Measurements from ENCODE around the gene EYS. TPM values are rescaled to one million over a fixed set of nuclear protein-coding genes. Genes with fewer than 3 reads are reported as not detected.
"Not testable (repeated sequence)": the region's sequence is repeated elsewhere in the genome, so short reads cannot be mapped to it uniquely, and the experiment has no call there.

The EYS gene
- total RNA-seq, 4 donors from 2014 or later: 0.15 TPM; not detected in 3

DNA sequence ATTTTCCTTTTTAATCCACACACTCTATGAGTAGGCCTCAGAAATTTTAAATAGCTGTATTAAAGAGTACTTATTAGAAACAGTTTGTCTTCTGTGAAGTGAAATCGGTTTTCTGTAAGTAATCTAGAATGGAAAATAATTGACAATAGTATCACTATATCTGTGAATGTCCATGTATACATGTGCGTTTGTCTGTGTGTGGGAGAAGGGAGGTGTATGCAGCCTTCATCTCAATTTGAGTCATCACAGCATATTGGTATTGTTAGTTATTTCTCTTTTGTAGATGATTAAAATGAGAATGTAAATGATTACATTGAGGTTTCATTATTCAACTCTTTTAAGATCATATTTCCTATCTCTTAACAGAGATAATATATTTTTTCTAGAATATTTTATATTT, 206.0 kb downstream of the EYS start:
- no peak for ATAC-seq
- Histone ChIP-seq H3K36me3 (no peaks in the 10 kb centered on the region), H3K9me3 (no peaks in the 10 kb centered on the region), H3K4me1 (no peaks in the 10 kb centered on the region), H3K27me3 (no peaks in the 10 kb centered on the region), H3K4me3 (no peak overlapping the region), H3K27ac (no peak overlapping the region)
- no peak for TF ChIP-seq POLR2A (IDR thresholded peaks at IDR 0.05)
- no peak for TF ChIP-seq POLR2AphosphoS5 (IDR thresholded peaks at IDR 0.05)
- TF ChIP-seq, protein P1, sequence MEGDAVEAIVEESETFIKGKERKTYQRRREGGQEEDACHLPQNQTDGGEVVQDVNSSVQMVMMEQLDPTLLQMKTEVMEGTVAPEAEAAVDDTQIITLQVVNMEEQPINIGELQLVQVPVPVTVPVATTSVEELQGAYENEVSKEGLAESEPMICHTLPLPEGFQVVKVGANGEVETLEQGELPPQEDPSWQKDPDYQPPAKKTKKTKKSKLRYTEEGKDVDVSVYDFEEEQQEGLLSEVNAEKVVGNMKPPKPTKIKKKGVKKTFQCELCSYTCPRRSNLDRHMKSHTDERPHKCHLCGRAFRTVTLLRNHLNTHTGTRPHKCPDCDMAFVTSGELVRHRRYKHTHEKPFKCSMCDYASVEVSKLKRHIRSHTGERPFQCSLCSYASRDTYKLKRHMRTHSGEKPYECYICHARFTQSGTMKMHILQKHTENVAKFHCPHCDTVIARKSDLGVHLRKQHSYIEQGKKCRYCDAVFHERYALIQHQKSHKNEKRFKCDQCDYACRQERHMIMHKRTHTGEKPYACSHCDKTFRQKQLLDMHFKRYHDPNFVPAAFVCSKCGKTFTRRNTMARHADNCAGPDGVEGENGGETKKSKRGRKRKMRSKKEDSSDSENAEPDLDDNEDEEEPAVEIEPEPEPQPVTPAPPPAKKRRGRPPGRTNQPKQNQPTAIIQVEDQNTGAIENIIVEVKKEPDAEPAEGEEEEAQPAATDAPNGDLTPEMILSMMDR (IDR thresholded peaks at IDR 0.05): no peak
- no peak for TF ChIP-seq EP300 (IDR thresholded peaks at IDR 0.05)
- WGBS, 2 donors (ENCODE audit: low coverage in 1 of 2): 59 to 80% methylated on average over 2 of the region's 2 CpGs

DNA sequence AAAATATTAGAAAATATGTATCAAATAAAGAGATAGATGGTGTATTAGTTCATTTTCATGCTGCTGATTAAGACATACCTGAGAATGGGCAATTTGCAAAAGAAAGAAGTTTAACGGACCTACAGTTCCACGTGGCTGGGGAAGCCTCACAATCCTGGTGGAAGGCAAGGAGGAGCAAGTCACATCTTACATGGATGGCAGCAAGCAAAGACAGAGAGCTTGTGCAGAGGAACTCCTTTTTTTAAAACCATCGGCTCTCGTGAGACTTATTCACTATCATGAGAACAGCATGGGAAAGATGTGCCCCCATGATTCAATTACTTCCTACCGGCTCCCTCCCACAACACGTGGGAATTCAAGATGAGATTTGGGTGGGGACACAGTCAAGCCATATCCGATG, 223.4 kb downstream of the EYS start:
- 88 to 92% methylated on average over 6 to 7 of the region's 7 CpGs for WGBS, 2 donors (ENCODE audit: low coverage in 1 of 2)
- not testable (repeated sequence) for H3K4me1 ChIP-seq, H3K4me3 ChIP-seq, H3K36me3 ChIP-seq, H3K27me3 ChIP-seq, H3K27ac ChIP-seq, ATAC-seq, H3K9me3 ChIP-seq

DNA sequence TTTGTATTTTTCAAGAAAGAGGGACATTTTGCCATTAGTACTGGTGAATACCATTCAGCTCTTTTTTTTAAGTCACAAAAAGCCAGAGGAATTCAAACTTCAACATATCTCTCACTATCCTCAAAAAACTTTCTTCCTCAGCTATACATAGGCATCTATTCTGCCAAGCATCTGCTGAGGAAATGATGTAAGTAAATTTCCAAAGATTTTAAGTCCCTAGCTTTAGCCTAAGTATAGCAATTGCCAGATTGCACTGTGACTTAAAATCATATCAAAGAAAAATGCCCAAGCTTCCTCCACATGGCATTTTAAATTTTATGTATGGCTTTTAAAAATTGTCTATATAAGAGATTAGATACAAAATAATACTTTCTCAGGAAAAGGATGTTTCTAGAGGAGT, 237.4 kb downstream of the EYS start:
- H3K27ac ChIP-seq: no peak overlapping the region
- H3K27me3 ChIP-seq: no peaks in the 10 kb centered on the region
- no peak for ATAC-seq
- TF ChIP-seq EP300 (IDR thresholded peaks at IDR 0.05) (no peak), POLR2AphosphoS5 (IDR thresholded peaks at IDR 0.05) (no peak), POLR2A (IDR thresholded peaks at IDR 0.05) (no peak)
- TF ChIP-seq, protein P1 (IDR thresholded peaks at IDR 0.05): no peak
- no peaks in the 10 kb centered on the region for H3K9me3 ChIP-seq
- no peaks in the 10 kb centered on the region for H3K4me1 ChIP-seq
- no peaks in the 10 kb centered on the region for H3K36me3 ChIP-seq
- H3K4me3 ChIP-seq: no peak overlapping the region

DNA sequence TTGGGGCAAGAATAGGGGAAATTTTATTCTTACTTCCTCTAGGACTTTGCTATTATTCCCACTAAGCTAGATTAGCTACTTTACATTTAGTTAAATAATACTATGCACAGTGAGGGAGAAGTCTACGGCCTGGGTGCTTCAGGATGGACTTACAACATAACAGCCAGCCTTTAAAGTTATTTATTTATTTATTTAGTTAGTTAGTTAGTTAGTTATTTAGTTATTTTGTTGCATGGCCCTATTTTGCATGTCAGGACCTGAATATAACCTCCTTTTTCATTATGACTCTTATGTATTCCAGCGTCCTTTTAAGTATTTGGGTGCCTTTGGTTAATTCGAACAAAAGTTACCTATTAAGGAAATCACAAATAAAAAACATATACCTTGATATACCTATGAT, 238.7 kb downstream of the EYS start:
- TF ChIP-seq EP300 (IDR thresholded peaks at IDR 0.05) (no peak), POLR2A (IDR thresholded peaks at IDR 0.05) (no peak), POLR2AphosphoS5 (IDR thresholded peaks at IDR 0.05) (no peak)
- ATAC-seq: no peak
- 80% methylated on average over 2 to 3 of the region's 3 CpGs for WGBS, 2 donors (ENCODE audit: low coverage in 1 of 2)
- no peaks in the 10 kb centered on the region for H3K36me3 ChIP-seq
- no peak overlapping the region for H3K4me3 ChIP-seq
- H3K4me1 ChIP-seq: no peaks in the 10 kb centered on the region
- no peaks in the 10 kb centered on the region for H3K27me3 ChIP-seq
- no peaks in the 10 kb centered on the region for H3K9me3 ChIP-seq
- H3K27ac ChIP-seq: no peak overlapping the region

GRCh38 chr6:65461121-65461520, 245.9 kb downstream of the EYS start:
- no peak for TF ChIP-seq POLR2AphosphoS5 (IDR thresholded peaks at IDR 0.05)
- TF ChIP-seq POLR2A (IDR thresholded peaks at IDR 0.05): no peak
- no peak for TF ChIP-seq EP300 (IDR thresholded peaks at IDR 0.05)
- WGBS, 2 donors (ENCODE audit: low coverage in 1 of 2): 61 to 68% methylated on average over 3 of the region's 3 CpGs
- Histone ChIP-seq H3K4me3 (no peak overlapping the region), H3K9me3 (no peaks in the 10 kb centered on the region), H3K36me3 (no peaks in the 10 kb centered on the region), H3K27me3 (no peaks in the 10 kb centered on the region), H3K4me1 (no peaks in the 10 kb centered on the region), H3K27ac (no peak overlapping the region)
- ATAC-seq: no peak

GRCh38 chr6:65452333-65452732, 254.7 kb downstream of the EYS start:
- no peaks in the 10 kb centered on the region for H3K36me3 ChIP-seq

More at GRCh38 chr6:65452333-65452732, 254.7 kb downstream of the EYS start:
- Histone ChIP-seq H3K4me1 (no peaks in the 10 kb centered on the region), H3K9me3 (no peaks in the 10 kb centered on the region), H3K27ac (no peak overlapping the region), H3K4me3 (no peak overlapping the region), H3K27me3 (no peaks in the 10 kb centered on the region)
- TF ChIP-seq POLR2A (IDR thresholded peaks at IDR 0.05): no peak
- no peak for TF ChIP-seq POLR2AphosphoS5 (IDR thresholded peaks at IDR 0.05)
- no peak for TF ChIP-seq EP300 (IDR thresholded peaks at IDR 0.05)
- TF ChIP-seq, protein P1 (IDR thresholded peaks at IDR 0.05): no peak
- 70 to 71% methylated on average over 1 of the region's 1 CpG for WGBS, 2 donors (ENCODE audit: low coverage in 1 of 2)
- ATAC-seq: no peak

Data from gastroesophageal sphincter (tissue), 4 donors.